HG03060 (cell line): ENCODE data around the gene QSOX1.
"Not testable (repeated sequence)": the region's sequence is repeated elsewhere in the genome, so short reads cannot be mapped to it uniquely, and the experiment has no call there.

Experiments used
- ATAC-seq: cut with Tn5 transposase; IDR thresholded peaks from one replicate; pipeline ENCODE4 v1.9.1; 2021; ENCODE audit warnings: low read depth, moderate number of reproducible peaks; ENCODE audit not compliant: unreplicated experiment

The QSOX1 gene

GRCh38 chr1:180154325-180155181, at the start of gene QSOX1:
Gene QSOX1, plus strand, starts transcription at chr1:180154869. Its CDS starts 39 bp downstream, at chr1:180154908.
- peak; percentile 54 for ATAC-seq

GRCh38 chr1:180112091-180112490, 42.6 kb upstream of the QSOX1 start:
- no peak for ATAC-seq

- no peak for ATAC-seq
These were observed 41.6 kb upstream of the QSOX1 start for GRCh38 chr1:180112984-180113647.

GRCh38 chr1:180114396-180114945, 40.2 kb upstream of the QSOX1 start:
- no peak for ATAC-seq

GRCh38 chr1:180116964-180117763, 37.5 kb upstream of the QSOX1 start:
- ATAC-seq = no peak

- no peak for ATAC-seq
These were observed 36.9 kb upstream of the QSOX1 start for GRCh38 chr1:180117764-180118116.

- ATAC-seq = no peak
These were observed 34.8 kb upstream of the QSOX1 start for GRCh38 chr1:180119837-180120236.

GRCh38 chr1:180123463-180123936, 31.2 kb upstream of the QSOX1 start:
- no peak for ATAC-seq

- ATAC-seq = no peak
These were observed 24.0 kb upstream of the QSOX1 start for GRCh38 chr1:180130651-180131050.

- ATAC-seq = no peak
These were observed 23.2 kb upstream of the QSOX1 start for GRCh38 chr1:180131510-180131909.

- ATAC-seq = no peak
These were observed 21.5 kb upstream of the QSOX1 start for GRCh38 chr1:180133193-180133592.

- ATAC-seq = not testable (repeated sequence)
These were observed 21.0 kb upstream of the QSOX1 start for GRCh38 chr1:180133688-180134087.

GRCh38 chr1:180135535-180135934, 19.1 kb upstream of the QSOX1 start:
- no peak for ATAC-seq

GRCh38 chr1:180136331-180136967, 18.2 kb upstream of the QSOX1 start:
- ATAC-seq = no peak

- no peak for ATAC-seq
These were observed 17.7 kb upstream of the QSOX1 start for GRCh38 chr1:180136968-180137356.

GRCh38 chr1:180137776-180138175, 16.9 kb upstream of the QSOX1 start:
- no peak for ATAC-seq

GRCh38 chr1:180141381-180141934, 13.2 kb upstream of the QSOX1 start:
- ATAC-seq = no peak

GRCh38 chr1:180143359-180143758, 11.3 kb upstream of the QSOX1 start:
- no peak for ATAC-seq

- ATAC-seq = no peak
These were observed 9.9 kb upstream of the QSOX1 start for GRCh38 chr1:180144659-180145357.
